Mesothelial cell of epicardium (in vitro differentiated cells): ENCODE data around the gene DISP3. TPM values are rescaled to one million over a fixed set of nuclear protein-coding genes. Genes with fewer than 3 reads are reported as not detected.

ENCODE experiments used
- DNase-seq, 2 experiments: peaks; one replicate each; pipeline ENCODE4 v3.0.0; 2021; ENCODE audit warnings: low spot score in 2 of 2; ENCODE audit not compliant: unreplicated experiment in 2 of 2
- H3K27ac Mint-ChIP-seq: 2 replicates; pipeline ENCODE4 v1.8.0; 2021; ENCODE audit warnings: mixed read lengths
- H3K27me3 Mint-ChIP-seq: 2 replicates; pipeline ENCODE4 v1.8.0; 2021; ENCODE audit warnings: low read depth, mixed read lengths
- H3K36me3 Mint-ChIP-seq: 2 replicates; pipeline ENCODE4 v1.8.0; 2021; ENCODE audit warnings: mixed read lengths
- H3K4me1 Mint-ChIP-seq: 2 replicates; pipeline ENCODE4 v1.8.0; 2021; ENCODE audit warnings: mixed read lengths
- H3K4me3 Mint-ChIP-seq: 2 replicates; pipeline ENCODE4 v1.8.0; 2021; ENCODE audit warnings: mild to moderate bottlenecking, moderate library complexity, mixed read lengths
- H3K9me3 Mint-ChIP-seq: 2 replicates; pipeline ENCODE4 v1.8.0; 2021; ENCODE audit warnings: mixed read lengths
- CTCF ChIP-seq: fragments of 200-600 bp; sonication (generic); IDR thresholded peaks from one replicate; pipeline ENCODE4 v1.5.0; 2021; ENCODE audit warnings: antibody characterized with exemption; ENCODE audit not compliant: unreplicated experiment
- total RNA-seq: library from RNA; stranded (reverse); gene quantifications from 3 replicates; pipeline ENCODE4 v1.2.1, GENCODE V29; 2021

The DISP3 gene
- total RNA-seq, 1 donor from 2014 or later = 2.2 TPM

- Mint-ChIP-seq H3K4me3 (no peak overlapping the region), H3K27me3 (peaks cover 36% of the 10 kb centered on the region)
These were observed 20.8 kb downstream of the DISP3 start for GRCh38 chr1:11499601-11500331.

GRCh38 chr1:11500881-11501280 lies 21.9 kb downstream of the DISP3 start:
- no peak overlapping the region for H3K27ac Mint-ChIP-seq
- no peak for DNase-seq
- H3K9me3 Mint-ChIP-seq = peaks cover 30% of the 10 kb centered on the region
- H3K4me1 Mint-ChIP-seq = no peaks in the 10 kb centered on the region
- peaks cover 9% of the 10 kb centered on the region for H3K36me3 Mint-ChIP-seq
- TF ChIP-seq CTCF = no peak
- peaks cover 33% of the 10 kb centered on the region for H3K27me3 Mint-ChIP-seq
- H3K4me3 Mint-ChIP-seq = no peak overlapping the region

More at GRCh38 chr1:11499601-11500331, 20.8 kb downstream of the DISP3 start:
- Mint-ChIP-seq H3K27ac (no peak overlapping the region), H3K4me1 (no peaks in the 10 kb centered on the region), H3K9me3 (peaks cover 21% of the 10 kb centered on the region), H3K36me3 (peaks cover 7% of the 10 kb centered on the region)
- TF ChIP-seq CTCF = no peak
- DNase-seq = no peak

GRCh38 chr1:11501491-11501897 lies 22.5 kb downstream of the DISP3 start:
- peaks cover 36% of the 10 kb centered on the region for H3K9me3 Mint-ChIP-seq
- H3K27ac Mint-ChIP-seq = no peak overlapping the region
- H3K4me3 Mint-ChIP-seq = no peak overlapping the region
- DNase-seq = no peak
- TF ChIP-seq CTCF = no peak
- no peaks in the 10 kb centered on the region for H3K4me1 Mint-ChIP-seq
- H3K36me3 Mint-ChIP-seq = peaks cover 14% of the 10 kb centered on the region
- peaks cover 33% of the 10 kb centered on the region for H3K27me3 Mint-ChIP-seq

- Mint-ChIP-seq H3K36me3 (peaks cover 14% of the 10 kb centered on the region), H3K27me3 (peaks cover 33% of the 10 kb centered on the region), H3K4me1 (no peaks in the 10 kb centered on the region), H3K27ac (no peak overlapping the region), H3K9me3 (peaks cover 36% of the 10 kb centered on the region), H3K4me3 (no peak overlapping the region)
- DNase-seq = no peak
- no peak for TF ChIP-seq CTCF
These were observed 23.0 kb downstream of the DISP3 start for GRCh38 chr1:11501906-11502485.

GRCh38 chr1:11502516-11502915 lies 23.6 kb downstream of the DISP3 start:
- DNase-seq = no peak
- Mint-ChIP-seq H3K9me3 (peaks cover 38% of the 10 kb centered on the region), H3K36me3 (peaks cover 14% of the 10 kb centered on the region), H3K27me3 (peaks cover 33% of the 10 kb centered on the region), H3K27ac (no peak overlapping the region), H3K4me1 (no peaks in the 10 kb centered on the region), H3K4me3 (no peak overlapping the region)
- TF ChIP-seq CTCF = no peak
